Activated CD8-positive, alpha-beta memory T cell treated with anti-CD3 and anti-CD28 coated beads, Interleukin-2, amount 50 U/mL, for 48 hours (primary cell): Measurements from ENCODE around the gene ALAS2.
"Not testable (repeated sequence)": the region's sequence is repeated elsewhere in the genome, so short reads cannot be mapped to it uniquely, and the experiment has no call there.

Experiments used
- DNase-seq: peaks from one replicate; pipeline ENCODE4 v3.0.0-alpha.2; 2020

Gene ALAS2, protein sequence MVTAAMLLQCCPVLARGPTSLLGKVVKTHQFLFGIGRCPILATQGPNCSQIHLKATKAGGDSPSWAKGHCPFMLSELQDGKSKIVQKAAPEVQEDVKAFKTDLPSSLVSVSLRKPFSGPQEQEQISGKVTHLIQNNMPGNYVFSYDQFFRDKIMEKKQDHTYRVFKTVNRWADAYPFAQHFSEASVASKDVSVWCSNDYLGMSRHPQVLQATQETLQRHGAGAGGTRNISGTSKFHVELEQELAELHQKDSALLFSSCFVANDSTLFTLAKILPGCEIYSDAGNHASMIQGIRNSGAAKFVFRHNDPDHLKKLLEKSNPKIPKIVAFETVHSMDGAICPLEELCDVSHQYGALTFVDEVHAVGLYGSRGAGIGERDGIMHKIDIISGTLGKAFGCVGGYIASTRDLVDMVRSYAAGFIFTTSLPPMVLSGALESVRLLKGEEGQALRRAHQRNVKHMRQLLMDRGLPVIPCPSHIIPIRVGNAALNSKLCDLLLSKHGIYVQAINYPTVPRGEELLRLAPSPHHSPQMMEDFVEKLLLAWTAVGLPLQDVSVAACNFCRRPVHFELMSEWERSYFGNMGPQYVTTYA

DNA sequence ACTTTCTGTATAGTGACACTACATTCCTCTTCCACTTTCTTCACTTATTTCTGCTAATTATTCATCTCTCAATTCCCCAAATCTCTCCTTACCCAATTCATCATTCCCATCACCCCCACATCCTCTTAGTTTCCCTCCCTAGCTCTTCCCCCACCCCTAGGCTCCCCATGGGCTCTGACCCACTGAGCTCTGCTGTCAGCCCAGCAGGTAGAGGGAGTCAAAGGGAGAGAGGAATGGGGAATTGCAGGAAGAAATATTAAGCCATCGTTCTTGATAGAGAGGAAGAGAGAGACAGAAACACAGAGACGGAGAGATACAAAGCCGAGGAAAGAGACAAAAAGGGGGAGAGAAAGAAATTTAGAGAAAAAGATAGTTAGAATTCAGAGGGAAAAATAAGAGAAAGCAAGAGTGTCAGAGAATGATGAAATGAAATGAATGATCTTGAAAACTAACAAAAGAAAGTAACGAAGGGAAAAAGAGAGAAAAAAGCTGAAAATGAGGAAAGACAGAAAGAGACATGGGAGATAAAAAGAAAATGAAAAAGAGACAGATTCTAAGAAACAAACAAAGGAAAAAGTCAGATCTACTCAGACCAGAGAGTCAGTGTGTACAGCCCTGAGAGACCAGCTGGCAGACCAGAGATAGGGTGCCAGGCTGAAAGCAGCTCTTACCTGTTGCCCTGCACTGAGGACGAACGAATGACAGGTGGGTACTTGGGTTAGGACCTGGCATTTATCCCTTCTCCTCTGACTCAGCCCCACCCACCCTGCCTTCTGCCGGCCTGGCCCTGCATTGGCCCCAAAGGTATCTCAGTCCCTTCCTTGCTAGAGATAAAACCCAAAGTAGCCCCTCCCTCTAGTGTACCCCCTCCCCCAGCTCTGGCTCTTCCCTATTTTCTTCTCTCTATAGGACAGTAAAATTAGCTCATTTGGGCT, at the start of gene ALAS2:
Gene ALAS2 (minus strand): TSS at position 707 of the 935 bp plus-strand sequence. CDS start 4,977 bp downstream, outside the sequence.
- DNase-seq: no peak

DNA sequence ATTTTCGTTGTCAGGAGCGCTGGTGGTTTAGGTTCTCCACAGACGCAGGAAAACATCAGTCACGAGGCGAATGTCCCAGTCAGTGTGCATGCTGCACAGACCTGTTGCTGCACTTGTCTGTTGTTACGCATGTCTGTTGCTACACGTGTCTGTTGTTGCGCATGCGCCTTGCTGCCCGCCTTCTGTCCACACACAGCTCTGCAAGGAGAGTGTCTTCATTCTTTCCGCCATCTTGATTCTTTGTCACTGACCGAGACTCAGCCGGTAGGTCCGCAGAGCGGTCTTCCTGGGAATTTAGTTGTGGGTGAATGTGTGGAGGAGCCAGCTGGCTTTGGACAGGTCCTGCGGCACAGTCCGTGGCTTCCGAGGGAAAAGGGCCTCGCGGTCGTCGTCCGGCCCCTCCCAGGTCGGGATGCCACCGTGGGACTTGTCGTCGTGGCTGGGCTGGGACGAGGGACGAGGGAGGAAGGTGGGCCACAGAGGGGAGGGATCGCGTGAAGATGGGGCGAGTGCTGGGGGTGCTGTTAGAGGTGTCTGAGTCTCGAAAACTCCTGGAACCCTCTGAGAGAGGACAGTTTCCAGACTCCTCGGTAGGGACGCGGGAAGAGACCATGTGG, 44.2 kb upstream of the ALAS2 start, which contains the start of gene PAGE2B:
Gene PAGE2B (plus strand): TSS at position 180 of the 617 bp plus-strand sequence. CDS start 1,012 bp downstream, outside the sequence.
- no peak for DNase-seq

DNA sequence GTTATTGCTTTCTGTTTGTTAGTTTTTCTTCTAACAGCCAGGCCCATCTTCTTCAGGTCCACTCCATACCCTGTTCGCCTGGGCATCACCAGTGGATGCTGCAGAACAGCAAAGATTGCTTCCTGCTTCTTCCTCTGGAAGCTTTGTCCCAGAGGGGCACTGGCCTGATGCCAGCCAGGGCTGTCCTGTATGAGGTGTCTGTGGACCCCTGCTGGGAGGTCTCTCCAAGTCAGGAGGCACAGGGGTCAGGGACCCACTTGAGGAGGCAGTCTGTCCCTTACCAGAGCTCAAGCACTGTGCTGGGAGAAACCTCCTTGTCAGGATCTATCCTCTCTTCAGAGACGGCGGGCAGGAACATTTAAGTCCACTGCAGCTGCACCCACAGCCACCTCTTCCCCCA, 41.5 kb upstream of the ALAS2 start:
- no peak for DNase-seq

DNA sequence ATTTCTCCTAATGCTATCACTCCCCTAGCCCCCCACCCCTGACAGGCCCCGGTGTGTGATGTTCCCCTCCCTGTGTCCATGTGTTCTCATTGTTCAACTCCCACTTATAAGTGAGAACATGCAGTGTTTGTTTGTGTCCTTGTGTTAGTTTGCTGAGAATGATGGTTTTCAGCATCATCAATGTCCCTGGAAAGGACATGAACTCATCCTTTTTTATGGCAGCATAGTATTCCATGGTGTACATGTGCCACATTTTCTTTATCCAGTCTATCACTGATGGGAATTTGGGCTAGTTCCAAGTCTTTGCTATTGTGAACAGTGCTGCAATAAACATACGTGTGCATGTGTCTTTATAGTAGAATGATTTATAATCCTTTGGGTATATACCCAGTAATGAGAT, 36.4 kb upstream of the ALAS2 start:
- DNase-seq: not testable (repeated sequence)

DNA sequence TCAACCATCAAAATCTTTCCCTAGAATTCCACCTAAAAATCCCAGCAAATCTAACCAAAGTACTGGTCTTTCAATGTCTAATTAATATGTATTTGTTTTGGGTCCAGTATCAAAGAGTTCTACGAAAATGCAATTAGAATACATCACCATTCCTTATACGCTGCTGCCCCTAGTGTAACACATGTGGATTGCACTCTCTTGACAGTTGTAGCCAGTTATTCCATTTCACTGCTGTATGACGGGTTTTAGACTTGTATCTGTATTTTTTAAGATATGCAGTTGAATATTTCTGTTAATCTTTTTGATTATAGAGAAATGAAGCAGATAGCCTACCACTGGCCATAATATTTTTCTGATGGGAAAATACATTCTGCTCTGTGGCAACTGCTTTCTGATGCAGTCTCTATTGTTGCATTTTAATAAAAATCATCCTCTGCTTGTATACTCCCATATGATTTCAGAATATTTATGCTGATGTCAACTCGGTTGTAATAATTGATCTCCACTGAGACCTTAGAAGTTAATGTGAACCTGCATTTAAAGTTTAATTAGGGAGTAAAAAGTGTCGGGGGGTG, 27.0 kb upstream of the ALAS2 start:
- no peak for DNase-seq

DNA sequence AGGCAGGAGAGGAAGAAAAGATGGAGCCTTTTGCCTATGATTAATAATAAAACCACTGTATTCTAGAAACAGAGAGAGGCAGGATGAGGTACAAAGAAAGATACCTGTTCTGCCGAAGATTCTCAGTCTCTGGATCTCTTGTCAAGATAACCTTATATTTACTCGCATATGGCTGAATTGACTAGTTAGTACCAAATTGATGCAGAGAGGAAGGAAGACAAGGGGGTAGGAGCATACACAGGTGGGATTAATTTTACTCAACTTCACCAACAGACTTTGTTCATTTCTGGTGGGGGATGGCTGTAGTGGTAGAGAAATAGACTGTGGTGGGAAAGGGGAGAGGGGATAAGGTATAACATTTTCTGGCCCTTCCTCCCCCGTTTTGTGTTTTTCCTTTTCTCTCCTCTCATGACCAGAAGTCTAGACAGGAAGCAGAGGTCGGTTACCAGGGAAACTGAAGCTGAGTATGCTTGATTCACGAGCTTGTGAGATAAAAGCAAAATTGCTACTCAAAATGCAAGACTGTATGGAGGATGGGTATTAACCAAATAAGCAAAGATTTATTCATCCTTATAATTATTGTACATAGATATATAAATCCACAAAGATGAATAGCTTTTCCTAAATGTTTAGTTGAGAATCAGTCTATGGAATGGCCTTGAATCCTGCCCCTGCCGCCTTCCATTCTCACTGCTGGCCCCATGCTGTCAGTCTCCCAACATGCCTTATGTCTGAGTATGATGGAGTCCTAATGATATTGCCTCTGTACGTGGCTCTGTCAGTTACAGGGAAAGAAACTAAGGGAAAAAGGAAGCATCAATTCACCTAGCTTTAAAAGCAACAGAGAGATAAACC, 26.3 kb upstream of the ALAS2 start:
- DNase-seq: no peak

DNA sequence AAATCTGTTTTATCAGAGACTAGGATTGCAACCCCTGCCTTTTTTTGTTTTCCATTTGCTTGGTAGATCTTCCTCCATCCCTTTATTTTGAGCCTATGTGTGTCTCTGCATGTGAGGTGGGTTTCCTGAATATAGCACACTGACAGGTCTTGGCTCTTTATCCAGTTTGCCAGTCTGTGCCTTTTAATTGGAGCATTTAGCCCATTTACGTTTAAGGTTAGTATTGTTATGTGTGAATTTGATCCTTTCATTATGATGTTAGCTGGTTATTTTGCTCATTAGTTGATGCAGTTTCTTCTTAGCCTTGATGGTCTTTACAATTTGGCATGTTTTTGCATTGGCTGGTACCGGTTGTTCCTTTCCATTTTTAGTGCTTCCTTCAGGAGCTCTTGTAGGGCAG, 19.8 kb upstream of the ALAS2 start:
- DNase-seq: not testable (repeated sequence)

DNA sequence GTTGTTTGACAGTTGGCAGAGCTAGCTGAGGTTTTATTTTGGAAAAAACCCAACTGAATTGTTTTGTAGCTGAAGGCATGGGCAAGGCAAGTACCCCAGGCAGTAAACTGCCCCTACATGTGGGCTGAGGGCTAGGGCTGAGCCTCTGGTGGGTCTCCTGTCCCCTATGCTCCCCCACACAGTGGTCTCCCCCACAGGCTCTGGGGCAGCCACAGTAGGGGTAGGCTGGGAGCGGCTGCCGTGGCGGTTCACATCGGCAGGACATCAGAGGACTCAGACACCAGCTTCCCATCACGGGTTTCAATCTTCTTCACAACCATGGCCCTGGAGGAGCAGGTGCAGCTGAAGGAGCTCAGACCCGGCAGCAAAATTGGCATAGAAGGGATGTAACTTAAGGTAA, 10.7 kb upstream of the ALAS2 start:
- no peak for DNase-seq

DNA sequence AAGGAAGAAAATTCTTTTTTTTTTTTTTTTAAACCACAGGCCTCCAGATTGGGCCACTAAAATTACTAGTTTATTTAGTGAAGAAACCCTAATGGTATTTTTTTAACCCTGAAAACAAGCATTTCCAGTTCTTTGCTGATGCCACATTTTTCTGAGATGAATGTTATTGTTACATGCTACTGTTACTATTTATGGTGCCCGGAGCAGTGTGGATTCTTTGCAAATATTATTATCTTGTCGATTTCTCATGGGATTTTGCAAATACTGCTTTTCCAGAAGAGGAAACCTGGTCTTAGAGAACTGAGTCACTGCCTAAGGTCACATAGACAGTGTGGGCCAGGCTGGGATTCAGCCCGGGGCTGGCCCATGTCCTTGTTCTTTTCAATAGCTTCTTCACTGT, 8.7 kb upstream of the ALAS2 start:
- no peak for DNase-seq

DNA sequence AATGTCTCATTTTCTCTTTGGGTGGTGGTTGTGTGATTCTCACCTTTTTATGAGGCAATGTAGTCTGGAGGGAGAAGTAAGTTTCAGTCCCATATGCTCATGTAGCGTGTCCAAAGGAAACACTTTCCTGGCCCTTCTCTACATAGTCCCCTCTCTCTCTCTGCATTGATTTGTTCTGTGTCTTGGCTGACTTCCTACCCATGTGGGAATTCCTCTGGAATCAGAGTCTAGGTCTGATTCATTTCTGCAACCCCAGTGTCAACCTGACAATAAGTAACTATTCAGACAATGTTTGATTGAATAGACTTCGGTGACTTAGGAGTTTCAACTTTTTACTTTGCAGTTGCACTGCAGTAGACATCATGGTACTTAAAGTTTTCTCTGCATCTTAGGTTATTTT, 2.7 kb upstream of the ALAS2 start:
- DNase-seq: no peak

DNA sequence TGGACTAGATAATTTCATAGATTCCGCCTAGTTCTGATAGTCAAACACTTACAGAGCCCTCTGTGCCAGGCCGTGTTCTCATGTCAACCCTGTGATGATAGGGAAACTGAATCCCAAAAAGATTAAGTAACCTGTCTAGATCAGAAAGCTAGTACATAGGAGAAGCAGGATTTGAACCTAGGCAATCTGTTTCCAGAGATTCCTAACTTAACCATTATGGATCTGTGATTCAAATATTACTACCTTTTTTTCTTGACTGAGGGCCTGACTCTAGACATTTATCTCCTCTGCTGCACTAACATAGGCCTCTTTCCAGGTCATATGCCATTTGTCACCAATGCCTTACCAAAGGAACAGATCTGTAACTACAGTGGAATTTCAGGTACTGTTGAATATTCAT, 1.5 kb downstream of the ALAS2 start:
- DNase-seq: no peak

DNA sequence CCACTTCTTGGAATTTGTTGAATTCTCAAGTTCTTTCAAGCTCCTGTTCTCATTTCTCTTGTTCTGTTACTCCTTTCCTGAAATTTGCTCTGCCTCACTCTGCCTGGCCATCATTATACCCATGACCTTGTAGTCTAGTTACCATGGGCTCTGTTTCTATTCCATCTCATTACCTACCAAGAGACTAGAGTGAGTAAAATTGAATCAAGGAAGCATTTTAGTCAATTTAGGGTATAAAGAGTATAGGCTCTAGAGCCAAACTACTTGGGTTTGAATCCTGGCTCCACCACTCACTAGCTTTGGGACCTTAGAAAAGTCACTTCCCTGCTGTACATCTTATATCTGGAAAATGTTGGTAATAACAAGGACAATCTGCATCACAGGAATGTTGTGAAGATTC, 2.2 kb downstream of the ALAS2 start:
- no peak for DNase-seq

DNA sequence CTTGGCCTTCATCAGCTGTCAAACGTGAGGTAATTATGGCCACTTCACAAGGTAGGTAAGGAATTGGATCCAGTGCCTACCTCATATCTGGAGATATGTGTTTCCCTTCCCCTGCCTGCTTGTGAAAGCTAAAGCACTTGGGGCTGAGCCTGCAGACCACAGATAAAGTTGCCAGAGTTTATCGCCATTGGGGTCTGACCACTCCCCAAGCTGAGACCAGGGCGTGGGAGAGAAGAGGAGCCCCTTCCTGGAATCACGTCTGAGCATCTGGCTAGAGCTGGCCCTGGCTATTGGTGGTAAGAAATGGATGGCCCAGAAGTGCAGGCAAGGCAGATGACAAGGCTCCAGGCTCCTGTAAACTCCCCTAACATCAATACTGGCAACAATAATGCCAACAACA, 2.7 kb downstream of the ALAS2 start:
- DNase-seq: no peak

DNA sequence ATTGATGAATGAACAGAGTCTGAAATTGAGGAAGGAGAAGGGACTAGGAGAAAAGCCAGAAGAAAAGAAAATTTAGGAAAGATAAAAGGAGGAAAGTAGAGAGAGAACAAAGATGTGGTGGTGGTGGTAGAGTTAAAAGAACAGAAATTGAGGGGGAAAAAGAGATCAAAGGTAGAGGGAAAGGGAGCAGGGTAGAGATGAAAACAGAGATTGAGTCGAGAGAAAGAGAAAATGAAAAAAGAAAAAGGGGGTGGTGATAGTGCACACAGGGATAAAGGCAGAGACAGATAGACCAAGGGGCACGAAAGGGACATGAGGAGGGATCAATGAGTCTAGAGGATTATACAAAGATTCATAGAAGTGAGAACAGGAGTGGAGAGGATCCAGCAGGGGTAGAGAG, 3.9 kb downstream of the ALAS2 start:
- no peak for DNase-seq

DNA sequence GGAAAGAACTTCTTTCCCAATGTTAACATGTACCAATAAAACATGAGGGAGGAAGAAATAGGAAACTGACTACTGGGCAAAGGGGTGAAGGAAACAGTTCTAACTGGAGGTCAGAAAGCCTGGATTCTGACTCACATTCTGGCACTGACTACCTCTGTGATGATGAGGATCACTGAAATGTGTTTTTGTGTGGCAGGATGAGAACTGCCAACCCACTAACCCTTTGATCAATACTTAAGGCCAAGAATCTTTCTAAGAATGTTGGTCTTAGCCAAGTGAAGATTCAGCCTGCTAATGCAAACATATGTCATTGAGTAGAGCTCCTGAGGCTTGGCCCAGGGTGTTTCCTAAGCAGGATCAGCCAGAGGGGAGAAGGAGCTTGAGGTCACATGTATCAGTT, 4.6 kb downstream of the ALAS2 start:
- DNase-seq: no peak

DNA sequence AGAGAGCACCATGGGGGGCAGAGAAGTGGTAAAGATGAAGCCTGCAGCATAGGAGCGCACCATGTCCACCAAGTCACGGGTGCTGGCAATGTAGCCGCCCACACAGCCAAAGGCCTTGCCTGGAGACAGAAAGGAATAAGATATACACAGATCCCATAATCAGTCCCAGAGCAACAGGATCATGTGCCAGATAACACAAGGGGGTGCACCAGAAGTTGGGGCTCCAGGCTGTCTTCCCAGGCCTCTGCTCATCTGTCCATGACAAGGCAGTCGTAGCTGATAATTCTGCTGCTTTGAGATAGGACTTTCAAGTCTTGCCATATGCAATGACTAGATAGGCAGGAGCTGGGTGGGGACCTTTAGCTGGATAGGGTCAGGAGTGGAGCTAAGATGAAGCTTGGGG, 15.9 kb downstream of the ALAS2 start:
- DNase-seq: no peak

DNA sequence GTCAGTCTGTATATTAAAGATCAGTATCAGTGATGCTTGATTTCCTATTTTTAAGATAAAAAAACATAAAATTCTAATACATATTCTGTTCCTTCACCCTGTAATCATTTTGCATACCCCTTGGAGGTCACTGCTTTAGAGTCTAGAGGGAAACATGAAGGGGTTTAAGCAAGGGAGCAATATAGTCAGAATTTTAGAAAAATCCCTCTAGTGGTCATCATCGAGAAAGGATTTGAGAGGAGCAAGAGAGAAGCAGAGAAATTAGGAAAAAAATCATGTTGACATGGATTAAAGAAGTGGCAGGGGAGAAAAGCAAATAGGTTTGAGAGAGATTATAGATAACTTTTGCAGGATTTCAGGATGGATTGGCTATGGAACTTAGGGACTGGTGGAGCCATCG, 19.5 kb downstream of the ALAS2 start:
- DNase-seq: no peak

DNA sequence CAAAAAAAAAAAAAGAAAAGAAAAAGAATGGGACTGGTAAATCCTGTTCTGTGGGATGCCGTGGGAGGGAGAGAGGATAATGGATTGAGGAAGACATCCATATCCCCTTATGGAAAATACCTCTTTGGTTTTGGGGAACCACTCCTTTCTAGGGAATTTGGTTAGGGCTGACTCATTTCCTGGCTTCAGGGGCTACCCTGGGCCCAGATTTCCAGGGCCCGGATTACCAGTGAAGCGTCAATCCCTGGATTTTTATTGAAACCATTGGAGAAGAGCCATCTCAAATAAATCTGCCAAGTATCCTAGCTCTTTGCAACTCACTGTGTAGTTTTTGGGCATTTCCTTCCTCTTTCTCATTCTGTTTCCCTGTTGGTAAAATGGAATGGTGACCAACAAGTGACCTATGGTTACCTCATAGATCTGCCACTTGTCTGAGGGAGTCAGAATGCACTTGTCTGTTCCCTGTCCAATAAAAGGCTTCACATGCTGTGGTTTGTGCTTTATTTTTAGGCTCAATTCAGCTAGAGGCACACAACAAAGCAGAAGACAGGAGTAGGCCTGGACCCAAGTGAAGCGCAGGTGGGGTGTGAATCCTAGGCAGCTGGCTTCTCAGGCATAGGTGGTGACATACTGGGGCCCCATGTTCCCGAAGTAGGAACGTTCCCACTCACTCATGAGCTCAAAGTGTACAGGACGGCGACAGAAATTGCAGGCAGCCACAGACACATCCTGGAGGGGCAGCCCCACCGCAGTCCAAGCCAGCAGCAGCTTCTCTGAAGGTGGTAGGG, 22.0 kb downstream of the ALAS2 start:
- no peak for DNase-seq

DNA sequence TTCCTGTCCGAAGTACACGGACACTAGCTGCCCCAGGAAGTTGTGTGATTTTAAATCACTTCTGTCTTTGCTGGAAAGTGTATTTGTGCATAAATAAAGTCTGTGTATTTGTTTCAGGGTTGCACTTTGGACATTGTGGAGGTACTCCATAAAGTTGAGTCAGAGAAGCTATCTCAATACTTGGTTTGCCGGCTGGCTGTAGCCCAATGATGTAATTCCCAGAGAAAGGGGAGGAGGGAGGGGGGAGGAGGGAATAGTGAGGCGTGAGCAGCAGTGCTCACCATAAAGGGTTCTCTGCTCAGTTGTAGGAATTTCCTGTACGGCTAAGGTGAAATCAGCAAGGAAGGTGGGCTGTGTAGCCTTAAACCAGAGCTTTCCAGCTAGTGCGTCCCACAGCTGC, 23.1 kb downstream of the ALAS2 start:
- DNase-seq: no peak

DNA sequence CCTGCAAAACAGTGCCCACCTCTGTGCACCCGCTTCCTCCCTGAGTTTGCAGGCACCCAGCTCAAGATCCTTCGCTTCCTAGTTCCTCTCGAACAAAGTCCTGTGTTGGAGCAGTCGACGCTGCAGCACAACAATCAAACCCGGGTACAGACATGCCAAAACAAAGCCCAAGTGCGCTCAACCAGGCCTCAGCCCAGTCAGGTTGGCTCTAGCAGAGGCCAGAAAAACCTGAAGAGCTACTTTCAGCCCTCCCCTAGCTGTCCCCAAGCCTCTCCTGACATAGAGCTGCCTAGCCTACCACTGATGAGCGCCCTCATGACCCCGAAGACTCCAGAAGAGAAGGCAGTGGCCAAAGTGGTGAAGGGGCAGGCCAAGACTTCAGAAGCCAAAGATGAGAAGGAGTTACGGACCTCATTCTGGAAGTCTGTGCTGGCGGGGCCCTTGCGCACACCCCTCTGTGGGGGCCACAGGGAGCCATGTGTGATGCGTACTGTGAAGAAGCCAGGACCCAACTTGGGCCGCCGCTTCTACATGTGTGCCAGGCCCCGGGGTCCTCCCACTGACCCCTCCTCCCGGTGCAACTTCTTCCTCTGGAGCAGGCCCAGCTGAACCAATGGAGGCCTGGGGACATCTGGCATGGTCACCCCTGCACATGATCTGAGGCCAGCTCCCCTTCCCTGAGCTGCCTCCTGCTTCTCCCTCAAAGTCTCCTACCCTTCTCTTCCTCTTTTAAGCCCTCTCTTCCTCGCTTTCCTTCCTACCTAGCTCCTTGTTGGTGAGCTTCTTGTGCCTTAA, 23.8 kb downstream of the ALAS2 start:
- DNase-seq: no peak
